ENCODE measurements around the gene DMD.
"Not testable (repeated sequence)": the region's sequence is repeated elsewhere in the genome, so short reads cannot be mapped to it uniquely, and the experiment has no call there.

Gene DMD

DNA sequence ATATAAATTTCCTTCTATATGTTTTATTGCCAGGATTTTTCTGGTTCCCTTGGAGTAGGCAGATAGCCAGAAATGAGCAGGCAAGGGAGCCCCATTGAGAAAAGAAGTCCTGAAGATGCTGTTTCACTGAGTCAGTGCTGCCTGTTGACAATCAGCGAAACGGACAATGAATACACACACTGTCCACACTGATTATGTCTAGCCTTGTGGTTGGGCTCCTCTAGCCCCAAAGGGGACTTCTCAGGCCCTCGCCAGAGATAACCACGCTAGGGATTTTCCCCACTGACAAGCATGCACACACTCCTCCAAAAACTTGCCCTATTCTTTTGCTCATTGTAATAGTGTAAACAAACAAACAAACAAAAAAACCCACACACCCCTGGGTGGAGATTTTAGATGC lies 369.3 kb downstream of the DMD start:
- no peak for DNase-seq

DNA sequence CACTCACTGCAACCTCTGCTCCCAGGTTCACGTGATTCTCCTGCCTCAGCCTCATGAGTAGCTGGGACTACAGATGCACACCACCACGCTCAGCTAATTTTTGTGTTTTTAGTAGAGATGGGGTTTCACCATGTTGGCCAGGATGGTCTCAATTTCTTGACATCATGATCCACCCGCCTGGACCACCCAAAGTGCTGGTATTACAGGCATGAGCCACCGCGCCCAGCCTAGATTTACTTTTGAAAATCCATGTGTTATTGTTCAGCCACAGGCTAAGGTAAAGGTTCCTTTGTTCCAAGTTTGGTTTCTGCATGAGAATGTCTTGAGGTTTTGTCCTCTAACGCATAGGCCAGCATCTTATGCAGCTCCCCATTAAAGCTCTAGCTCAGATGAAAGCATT lies 371.6 kb downstream of the DMD start:
- no peak for DNase-seq

DNA sequence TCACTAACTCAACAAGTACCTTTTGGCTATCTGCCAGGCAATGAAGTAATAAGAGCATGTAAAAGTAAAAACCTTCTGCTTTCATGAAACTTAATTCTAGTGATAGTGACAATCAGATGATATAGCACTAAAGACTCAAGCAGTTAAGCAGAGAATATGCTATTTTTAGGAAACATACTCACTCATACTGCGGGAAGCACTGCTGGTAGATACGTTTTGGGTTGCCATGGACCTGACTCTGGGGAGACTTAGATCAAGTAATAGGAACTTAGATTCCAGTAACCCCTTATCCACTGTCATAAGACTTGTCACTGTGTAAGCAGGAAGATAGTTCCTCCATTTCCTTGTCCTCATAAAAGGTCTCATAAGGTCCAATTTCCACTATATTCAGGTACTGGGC lies 386.3 kb downstream of the DMD start:
- no peak for DNase-seq

DNA sequence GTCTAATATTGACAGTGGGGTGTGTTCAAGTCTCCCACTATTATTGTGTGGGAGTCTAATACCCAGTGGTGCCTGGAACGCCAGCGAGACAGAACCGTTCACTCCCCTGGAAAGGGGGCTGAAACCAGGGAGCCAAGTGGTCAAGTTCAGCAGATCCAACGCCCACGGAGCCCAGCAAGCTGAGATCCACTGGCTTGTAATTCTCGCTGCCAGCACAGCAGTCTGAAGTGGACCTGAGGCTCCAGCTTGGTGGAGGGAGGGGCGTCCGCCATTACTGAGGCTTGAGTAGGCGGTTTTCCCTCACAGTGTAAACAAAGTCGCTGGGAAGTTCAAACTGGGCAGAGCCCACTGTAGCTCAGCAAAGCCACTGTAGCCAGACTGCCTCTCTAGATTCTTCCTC lies 407.3 kb downstream of the DMD start:
- DNase-seq: no peak

DNA sequence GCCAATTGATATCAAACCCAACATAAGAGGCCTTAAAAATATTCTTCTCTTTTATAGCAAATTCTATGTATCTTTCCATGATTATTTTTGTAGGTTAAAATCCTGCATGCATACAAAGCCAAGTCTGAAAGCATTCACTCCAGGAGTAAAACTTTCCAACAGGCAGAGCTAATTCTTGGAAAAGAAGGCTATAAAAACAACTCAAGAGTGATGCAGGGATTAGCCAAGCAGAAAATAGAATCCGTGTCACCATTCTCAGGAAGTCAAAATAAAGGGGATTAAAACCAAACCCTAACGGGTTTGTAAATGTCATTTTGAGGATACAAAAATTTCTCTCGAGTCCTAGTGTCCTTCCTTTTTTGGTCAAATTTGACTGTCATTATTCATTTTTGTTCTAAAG lies 412.4 kb downstream of the DMD start:
- DNase-seq: no peak

DNA sequence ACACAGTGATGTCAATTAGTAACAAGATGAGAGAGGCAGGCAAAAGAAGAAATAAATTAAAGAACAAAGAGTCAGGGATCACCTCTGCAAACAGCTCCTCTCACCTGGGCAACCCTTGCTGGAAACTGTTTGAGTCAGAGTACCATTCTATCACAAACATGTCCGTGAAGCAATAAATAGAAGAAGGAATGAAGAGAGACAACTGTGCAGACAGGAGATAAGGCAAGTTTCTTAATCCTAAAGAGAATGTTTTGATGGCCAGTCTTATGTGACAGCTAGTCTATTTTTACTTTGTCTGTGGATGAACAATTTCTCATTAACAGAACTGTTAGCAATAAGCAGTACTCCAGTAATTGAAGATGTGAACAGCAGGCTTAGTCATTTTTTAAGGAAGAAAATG lies 422.4 kb downstream of the DMD start:
- no peak for DNase-seq

DNA sequence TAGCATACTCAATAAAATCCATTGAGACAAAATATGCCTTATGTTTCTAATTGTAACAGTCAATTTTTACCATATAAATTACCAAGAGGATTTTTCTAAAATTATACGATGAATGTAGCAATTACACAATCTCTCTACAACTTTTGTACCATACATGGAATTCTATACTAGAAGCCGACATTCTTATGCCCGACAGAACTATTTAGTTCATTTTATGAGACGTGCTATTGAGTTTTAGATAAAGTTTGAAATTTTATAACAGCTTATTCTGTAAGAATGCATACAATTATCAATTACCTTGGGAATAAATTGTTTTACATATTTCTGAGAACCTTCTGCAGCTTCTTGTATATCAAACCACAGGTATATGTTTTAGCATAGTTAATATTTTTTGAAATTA lies 431.2 kb downstream of the DMD start:
- DNase-seq: no peak

DNA sequence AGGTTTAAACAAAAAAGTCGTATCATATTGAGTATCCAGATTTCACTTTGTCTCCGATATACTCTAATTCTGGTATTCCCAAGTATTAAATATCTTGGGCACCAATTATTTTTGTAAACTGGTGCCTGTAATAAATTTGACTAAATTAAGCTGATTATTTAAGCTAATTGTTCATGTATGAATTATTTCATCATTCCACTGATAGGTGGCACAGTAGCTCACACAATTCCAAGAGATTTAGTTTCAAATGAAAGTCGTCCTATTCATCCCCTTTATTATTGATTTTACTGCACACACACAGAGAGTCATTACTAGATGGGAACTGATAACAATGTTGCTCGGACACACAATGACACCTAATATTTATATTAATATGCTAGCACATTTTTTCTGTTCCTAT lies 432.4 kb downstream of the DMD start:
- DNase-seq: no peak

DNA sequence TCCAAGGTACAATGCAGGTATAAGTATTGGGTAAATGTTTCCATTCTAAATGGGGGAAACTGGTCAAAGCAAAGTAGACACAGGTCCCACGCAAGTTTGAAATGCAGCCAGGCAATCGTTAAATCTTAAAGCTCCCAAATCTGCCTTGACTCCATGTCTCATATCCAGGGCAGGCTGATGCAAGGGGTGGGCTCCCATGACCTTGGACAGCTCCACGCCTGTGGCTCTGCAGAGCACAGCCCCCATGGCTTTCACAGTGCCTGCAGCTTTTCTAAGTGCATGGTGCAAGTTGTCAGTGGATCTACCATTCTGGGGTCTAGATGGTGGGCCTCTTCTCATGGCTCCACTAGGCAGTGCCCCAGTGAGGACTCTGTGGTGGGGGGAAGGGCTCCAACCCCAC lies 436.4 kb downstream of the DMD start:
- DNase-seq: no peak

DNA sequence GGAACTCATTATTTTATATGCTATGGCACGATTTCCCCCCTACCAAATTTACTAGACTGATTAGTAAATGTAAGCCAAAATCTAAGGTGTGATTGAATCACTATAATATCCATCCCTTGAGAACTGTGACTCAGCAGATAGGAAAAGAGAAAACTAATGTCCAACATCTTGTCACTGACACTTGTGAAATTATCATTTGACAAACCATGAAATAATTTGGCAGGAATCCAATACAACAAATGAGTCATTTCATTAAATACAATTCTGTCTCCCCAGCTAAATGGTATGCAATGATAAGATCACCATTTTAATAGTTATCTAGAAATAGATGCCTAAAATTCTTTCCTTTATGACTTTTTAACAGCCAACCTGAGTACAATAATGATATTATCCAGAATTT lies 462.3 kb downstream of the DMD start:
- DNase-seq: no peak

DNA sequence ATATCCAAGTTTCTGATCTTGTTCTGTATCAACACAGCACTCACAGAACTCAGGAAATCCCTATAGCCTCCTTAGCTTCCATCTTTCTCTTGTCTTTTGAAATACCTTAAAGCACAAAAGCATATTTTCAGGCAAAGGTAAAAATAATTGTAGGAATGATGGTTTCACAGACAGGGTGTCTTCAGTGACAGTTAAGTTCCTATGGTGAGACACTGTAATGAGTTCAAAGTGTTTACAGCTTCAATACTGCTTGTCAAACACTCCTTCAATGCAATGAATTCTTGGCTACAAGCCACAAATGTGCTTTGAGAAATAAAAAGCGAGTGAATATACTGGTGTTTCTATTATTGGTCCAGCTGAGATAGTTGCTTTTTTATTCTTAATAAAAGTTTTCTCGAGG lies 466.0 kb downstream of the DMD start:
- DNase-seq: no peak

DNA sequence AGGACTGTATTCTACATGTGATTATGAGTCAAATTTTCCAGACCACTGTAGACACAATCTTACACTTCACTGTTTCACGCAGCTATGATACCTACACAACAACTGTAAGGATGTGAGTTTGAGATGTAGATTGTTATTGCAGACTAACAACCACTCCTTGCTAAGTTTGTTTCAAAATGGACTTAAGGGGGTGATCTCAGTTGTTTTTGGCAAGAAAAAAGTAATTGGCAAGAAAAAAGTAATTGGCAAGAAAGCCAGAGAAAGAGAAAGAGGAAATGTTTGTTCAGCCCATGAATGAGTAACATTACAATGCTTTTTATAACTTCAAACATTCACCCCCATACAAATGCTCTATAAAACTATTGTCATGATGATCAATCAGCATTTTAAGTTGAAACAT lies 466.4 kb downstream of the DMD start:
- DNase-seq: no peak

DNA sequence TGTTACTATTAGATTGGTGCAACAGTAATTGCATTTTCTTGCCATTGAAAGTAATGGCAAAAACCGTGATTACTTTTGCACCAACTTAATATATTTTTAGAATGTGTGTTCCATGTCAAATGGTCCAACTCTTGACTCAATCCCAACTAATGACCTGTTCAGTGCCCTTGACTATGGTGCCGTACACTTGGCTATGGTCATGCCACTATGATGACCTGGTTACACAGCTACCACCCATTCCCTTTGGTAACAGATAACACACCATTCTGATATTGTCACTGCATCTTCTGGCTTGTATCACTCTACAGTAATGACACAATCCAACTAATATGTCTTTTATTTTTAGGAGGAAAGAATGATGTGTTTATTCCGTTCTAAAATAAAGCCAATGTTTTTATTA lies 469.4 kb downstream of the DMD start:
- DNase-seq: no peak

DNA sequence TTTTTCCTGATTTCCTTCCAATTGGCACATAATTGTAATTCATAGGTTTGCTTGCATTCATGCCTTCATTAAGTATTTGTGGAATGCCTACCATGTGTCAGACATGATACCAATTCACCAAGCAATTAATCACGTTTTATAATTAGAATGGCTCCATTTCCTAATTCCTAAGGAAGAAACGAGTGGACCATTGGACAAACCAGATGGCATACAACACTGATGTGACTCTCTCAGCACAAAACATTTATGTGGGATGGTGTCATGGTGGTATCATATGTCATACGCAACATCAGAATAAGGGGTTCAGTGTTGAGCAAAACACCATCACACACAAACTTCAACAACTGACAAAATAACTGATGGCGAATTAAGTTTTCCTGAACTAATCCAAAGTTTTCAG lies 502.8 kb downstream of the DMD start:
- DNase-seq: no peak

DNA sequence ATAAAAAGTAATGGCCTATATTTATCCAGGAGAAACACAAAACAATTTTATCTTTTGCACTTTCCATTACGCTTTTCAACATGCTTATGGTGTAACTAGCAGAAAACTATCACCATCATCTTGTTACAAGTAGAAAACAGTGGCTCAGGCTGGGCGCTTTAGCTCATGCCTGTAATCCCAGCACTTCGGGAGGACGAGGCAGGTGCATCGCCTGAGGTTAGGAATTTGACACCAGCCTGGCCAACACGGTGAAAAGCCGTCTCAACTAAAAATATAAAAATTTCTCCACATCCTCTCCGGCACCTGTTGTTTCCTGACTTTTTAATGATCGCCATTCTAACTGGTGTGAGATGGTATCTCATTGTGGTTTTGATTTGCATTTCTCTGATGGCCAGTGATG lies 506.0 kb downstream of the DMD start:
- not testable (repeated sequence) for DNase-seq

DNA sequence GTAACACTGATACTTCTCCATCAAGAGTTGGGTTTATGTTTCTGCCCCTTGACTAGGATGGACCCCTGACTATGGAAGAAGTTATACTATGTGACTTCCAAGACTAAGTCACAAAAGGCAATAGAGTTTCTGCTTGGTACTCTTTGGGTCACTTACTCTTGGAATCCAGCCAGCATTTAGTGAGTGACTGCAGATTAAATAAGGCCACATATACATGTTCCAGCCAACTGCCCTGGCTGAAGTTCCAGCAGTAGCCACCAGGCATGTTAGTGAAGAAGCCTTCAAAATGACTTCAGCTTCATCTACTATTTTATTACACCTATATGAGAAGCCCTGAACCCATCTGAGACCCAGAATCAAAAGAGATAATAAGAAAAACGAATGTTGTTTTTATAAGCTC lies 524.0 kb downstream of the DMD start:
- DNase-seq: no peak

DNA sequence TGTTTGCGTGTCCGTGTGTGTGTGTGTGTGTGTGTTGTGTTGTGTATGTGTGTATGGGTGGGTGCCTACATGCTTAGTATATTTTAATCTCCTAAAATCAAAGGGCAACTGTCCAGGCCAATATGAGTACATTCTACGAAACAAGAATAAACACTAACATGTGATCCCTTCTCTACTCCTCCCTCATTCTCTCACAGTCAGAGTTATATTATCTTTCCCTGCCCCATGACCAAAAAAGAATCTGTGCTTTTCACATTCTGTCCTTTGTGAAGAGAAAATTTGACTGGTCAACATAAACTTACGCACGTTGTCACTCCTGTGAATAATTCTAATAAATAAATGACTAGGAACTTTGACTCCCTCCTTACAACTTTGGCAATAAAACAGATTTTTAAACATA lies 532.9 kb downstream of the DMD start:
- DNase-seq: no peak

DNA sequence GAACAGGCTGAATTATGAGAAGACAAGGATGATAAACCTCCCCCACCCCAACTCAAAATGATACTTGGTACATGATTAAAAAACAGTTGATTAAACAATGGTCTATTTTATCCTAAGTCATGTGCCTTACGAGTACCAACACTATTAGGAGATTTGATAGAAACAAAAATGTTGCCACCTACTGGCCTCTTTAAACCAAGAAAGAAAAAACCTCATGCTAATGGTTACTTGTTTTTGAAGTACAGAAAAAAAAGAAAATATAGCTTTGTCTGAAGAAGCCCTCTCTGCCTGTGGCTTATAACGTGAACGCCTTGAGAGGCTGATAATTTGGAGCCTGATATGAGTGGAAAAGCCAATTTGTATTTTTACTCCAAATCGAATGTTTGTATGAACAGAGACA lies 538.2 kb downstream of the DMD start:
- no peak for DNase-seq

DNA sequence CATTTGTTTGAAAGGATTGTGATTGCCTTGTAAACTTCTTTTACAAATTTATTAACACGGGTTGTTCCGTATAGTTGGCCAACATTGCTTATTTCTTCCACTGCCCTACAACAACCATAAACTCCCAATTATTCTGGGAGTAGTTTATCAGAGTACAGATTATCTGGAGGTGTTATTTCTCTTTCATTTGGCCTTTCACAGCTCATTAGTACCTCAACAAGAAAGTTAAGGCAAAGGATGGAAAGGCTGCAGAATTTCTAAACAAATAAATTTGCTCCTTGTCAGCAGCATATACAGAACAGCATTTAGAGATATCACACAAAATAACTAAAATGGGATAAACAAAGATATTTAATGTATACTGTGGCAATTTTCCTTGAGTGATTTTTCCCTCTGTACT lies 548.8 kb downstream of the DMD start:
- no peak for DNase-seq

DNA sequence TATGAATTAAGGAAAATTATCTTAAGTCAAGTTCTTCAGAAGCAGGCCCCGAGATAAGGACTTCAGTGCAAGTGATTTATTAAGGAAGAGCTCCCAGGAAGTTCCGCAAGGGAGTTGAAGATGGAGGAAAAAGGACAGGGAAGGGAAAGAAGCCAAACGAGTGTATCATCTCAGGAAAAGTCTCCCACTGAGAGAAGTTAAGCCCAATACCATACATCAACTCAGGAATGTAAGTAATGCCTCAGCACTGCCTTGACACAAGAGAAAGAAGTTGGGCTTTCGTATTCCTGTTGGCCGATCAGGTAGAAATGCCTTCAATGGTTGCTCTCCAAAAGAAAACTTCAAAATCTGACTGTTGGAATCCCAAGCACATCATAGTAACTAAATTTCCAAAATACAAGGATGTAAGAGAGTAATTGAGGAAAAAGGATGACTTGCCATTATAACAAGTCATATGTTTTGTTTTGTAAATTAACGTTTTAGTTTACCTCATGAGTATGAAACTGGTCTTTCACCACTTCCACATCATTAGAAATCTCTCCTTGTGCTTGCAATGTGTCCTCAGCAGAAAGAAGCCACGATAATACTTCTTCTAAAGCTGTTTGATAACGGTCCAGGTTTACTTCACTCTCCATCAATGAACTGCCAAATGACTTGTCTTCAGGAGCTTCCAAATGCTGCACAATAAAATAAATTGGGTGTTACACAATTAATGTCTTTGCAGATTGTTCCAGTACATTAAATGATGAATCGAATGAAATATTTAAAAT lies 566.7 kb downstream of the DMD start:
- no peak for DNase-seq

DNA sequence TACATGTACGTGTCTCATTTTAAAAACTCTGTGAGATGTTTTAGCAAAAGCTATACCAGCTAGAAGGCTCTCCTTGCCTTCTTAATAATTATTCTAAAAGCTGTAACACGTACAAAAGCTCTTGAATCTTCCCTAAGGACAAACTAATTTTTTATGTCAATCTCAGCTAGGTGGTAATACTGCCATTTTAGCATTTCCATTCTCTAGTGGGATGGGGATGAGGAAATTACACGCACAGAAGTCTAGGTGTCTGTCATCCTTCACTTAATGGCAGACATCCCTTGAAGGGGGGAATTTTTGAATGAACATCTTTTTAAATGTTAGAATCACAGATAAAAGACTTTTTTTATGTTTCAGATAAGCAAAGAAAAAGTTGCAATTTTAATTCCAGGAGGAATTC lies 569.1 kb downstream of the DMD start:
- no peak for DNase-seq

DNA sequence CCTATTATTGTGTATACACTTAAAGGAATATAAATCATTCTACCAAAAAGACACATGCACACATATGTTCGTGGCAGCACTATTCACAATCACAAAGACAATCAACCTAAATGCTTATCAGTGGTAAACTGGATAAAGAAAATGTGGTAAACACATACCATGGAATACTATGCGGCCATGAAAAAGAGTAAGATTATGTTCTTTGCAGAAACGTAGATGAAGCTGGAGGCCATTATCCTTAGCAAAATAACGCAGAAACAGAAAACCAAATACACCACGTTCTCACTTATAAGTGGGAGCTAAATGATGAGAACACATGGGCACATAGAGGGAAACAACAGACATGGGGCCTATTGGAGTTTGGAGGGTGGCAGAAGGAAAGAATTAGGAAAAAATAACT lies 593.2 kb downstream of the DMD start:
- DNase-seq: no peak

DNA sequence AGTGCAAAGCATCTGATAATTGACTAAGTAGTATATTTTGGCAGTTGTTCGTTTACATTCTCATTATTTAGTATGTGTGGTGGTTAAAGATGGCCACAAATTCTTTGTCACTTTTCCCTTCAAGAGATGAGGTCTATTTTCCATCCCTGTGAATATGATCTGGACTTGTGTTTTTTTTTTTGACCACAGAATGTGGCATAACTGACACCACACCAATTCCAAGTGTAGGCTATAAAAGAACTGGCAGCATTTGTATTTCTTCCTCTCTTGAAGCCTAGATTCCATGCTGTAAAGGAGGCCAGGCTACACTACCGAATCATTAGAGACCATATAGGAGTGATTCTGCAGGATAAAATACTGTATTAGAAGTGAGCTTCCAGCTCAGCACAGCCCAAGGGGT lies 596.6 kb downstream of the DMD start:
- no peak for DNase-seq

DNA sequence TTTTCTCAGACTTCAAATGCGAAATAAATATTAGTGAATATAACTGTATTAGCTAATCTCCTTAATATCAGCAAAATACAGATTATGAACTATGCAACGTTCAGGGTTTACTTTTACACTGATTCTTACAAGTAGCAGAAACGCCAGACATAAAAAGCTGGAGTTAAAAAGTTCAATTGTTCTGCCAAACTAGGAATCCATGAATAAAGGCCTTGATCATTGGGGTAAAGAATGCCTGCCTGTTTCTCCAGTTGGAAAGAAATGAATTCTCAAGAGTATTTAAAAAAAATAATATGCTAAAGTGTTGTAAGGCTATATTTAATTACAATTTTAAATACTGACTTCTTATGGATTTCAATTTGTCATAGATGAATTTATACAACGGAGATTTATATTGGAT lies 612.2 kb downstream of the DMD start:
- DNase-seq: no peak

DNA sequence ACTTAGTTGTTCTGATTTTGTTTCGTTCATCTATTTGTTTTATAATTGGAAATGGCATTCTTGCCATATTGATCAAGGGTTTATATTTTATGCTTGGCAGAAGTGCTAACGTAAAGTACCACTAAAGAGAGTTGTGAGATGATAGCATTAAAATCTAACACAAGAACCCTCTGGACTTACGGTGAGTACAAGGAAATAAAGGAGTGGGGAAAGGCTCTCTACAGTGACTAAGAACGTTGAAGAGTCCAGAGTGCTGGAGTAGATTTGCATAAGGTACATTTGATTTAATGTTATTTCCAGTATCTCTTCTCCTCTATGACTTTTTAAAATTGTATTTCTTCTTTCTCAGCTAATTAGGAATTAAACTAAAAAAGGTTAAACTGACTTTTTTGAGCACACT lies 612.6 kb downstream of the DMD start:
- no peak for DNase-seq

DNA sequence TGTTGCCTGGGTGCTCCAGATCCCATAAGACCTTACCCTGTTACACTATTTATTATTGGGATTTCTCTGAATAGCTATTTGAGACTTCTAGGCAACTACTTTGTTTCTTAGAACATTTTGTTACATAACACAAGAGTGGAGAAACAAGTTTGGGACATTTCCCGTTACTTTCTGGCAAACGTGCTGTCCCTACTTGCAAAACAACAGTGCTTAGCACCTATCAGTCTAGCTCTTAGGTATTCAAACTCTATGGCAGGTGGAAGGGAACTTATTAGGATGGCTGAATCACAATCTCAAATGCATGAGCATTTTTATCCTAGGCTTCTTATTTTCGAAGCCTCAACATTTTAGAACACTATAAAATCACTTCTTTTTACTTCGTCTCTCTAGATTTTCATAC lies 613.6 kb downstream of the DMD start:
- no peak for DNase-seq

Measured in CD4-positive, alpha-beta T cell treated with Interleukin-4 for 1 hour (primary cell).